Loucy (cell line): ENCODE results near the gene LCK.

Experiments
- EZH2phosphoT487 ChIP-seq: fragments of 200-600 bp; IDR thresholded peaks from 2 replicates; pipeline ENCODE4 v1.6.1; 2018; ENCODE audit warnings: antibody characterized with exemption, mild to moderate bottlenecking, moderate library complexity, borderline replicate concordance
- TF ChIP-seq, protein P1 (sequence below): fragments of 200-600 bp; sonication (generic); conservative IDR thresholded peaks from 2 replicates; pipeline ENCODE4 v1.5.1; 2014; ENCODE audit warnings: mild to moderate bottlenecking, antibody characterized with exemption, low read length

- TF ChIP-seq, protein P1, sequence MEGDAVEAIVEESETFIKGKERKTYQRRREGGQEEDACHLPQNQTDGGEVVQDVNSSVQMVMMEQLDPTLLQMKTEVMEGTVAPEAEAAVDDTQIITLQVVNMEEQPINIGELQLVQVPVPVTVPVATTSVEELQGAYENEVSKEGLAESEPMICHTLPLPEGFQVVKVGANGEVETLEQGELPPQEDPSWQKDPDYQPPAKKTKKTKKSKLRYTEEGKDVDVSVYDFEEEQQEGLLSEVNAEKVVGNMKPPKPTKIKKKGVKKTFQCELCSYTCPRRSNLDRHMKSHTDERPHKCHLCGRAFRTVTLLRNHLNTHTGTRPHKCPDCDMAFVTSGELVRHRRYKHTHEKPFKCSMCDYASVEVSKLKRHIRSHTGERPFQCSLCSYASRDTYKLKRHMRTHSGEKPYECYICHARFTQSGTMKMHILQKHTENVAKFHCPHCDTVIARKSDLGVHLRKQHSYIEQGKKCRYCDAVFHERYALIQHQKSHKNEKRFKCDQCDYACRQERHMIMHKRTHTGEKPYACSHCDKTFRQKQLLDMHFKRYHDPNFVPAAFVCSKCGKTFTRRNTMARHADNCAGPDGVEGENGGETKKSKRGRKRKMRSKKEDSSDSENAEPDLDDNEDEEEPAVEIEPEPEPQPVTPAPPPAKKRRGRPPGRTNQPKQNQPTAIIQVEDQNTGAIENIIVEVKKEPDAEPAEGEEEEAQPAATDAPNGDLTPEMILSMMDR: peak; percentile 44
- TF ChIP-seq EZH2phosphoT487: no peak
Observed at GRCh38 chr1:32223683-32224082, 27.4 kb upstream of the LCK start.
